ENCODE data around the gene CIBAR2. TPM values are rescaled to one million over a fixed set of nuclear protein-coding genes. Genes with fewer than 3 reads are reported as not detected.

The CIBAR2 gene
- total RNA-seq, 1 experiment from 2014 or later, result not detected

DNA sequence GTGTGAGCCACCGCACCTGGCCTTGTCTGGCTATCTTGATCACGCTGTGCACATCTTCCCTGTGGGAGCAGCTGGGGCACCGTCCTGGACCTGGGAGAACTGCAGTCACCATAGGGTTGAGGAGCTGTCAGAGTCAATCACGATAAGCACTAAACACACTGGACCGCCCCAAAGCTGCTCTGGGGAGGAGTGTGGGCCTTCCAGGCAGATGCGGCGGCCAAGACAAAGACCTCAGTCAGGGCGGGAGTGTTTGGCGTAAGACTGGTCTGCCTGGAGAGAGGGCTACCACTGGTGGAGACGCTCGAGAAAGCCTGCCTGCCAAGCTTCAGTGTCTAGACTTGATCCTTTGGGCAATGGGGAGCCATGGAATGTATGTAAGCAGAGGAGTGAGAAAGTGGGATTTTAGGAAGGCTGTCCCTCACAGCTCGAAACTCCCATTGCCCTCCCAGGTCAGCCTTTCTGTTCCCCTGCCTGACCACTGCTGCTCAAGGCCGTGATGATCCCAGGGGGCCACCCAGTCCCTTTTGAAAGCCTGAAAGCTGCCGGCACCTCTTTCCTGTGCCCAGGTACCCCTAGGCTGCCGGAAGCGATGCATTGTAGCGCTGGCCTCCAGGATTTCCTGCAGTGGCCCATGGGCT, 29.3 kb upstream of the CIBAR2 start:
- no peaks in the 10 kb centered on the region for H3K9me2 ChIP-seq (replicated peaks; ENCODE audit: insufficient read depth, low read length)
- H3K4me1 ChIP-seq (ENCODE audit: low read length), result no peaks in the 10 kb centered on the region
- H2AFZ ChIP-seq (ENCODE audit: low read length), result no peak overlapping the region
- H3K79me2 ChIP-seq (ENCODE audit: low read length), result no peaks in the 10 kb centered on the region
- H4K20me1 ChIP-seq (ENCODE audit: insufficient read depth, low read depth, low read length), result no peaks in the 10 kb centered on the region
- no peak overlapping the region for H3K27ac ChIP-seq (ENCODE audit: low read length)
- H3K4me2 ChIP-seq (ENCODE audit: low read depth, low read length, poor library complexity, severe bottlenecking), result no peak overlapping the region
- H3K27me3 ChIP-seq (ENCODE audit: low read length), result no peaks in the 10 kb centered on the region
- no peaks in the 10 kb centered on the region for H3K9me3 ChIP-seq (ENCODE audit: low read length)
- H3K36me3 ChIP-seq (ENCODE audit: insufficient read depth, low read length), result no peaks in the 10 kb centered on the region
- H3K9ac ChIP-seq (ENCODE audit: low read length), result no peak overlapping the region
- peak; percentile 34 for DNase-seq
- H3K4me3 ChIP-seq (ENCODE audit: low read length), result no peak overlapping the region

DNA sequence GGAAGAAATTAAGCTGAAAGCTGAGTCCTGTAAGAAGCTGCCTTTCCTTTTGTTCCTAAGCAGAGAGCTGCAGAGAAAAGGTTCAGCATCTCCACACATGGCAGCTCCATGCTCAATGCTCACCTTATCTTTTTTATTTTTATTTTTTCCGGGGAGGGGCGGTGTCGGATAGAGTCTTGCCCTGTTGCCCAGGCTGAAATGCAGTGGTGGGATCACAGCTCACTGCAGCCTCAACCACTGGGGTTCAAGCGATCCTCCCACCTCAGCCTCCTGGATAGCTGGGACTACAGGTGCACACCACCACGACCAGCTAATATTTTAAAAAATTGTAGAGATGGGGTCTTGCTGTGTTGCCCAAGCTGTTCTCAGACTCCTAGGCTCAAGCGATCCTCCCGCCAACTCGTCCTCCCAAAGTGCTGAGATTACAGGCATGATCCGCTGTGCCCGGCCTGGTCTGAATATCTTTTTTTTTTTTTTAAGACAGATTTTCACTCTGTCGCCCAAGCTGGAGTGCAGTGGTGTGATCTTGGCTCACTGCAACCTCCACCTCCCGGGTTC, 28.3 kb upstream of the CIBAR2 start:
- H3K79me2 ChIP-seq (ENCODE audit: low read length), result no peaks in the 10 kb centered on the region

DNA sequence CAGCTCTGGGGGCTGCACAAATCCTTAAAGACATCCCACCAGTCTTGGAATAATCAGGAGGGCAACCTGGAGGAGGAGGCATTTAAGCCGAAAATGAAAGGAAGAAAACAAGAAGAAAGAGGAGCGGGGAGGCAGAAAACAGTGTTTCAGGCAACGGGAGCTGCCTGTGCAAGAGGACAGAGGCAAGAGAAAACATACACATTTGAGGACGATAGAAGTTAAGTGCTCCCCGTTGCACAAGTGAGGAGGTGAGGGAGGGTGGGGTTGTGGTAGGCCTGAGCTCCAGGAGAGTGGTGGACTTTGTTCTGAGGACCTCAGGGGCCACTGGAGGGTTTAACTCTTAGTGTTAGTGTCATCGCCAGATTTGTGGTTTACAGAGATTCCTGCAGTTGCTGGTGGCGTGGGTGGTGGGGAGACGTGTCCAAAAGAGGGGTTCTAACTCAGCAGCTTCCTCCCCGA, 27.6 kb upstream of the CIBAR2 start:
- Histone ChIP-seq H3K4me3 (ENCODE audit: low read length) (no peak overlapping the region), H3K27me3 (ENCODE audit: low read length) (no peaks in the 10 kb centered on the region), H3K9me3 (ENCODE audit: low read length) (no peaks in the 10 kb centered on the region), H3K9me2 (replicated peaks; ENCODE audit: insufficient read depth, low read length) (no peaks in the 10 kb centered on the region), H3K27ac (ENCODE audit: low read length) (no peak overlapping the region), H3K4me2 (ENCODE audit: low read depth, low read length, poor library complexity, severe bottlenecking) (no peak overlapping the region), H3K9ac (ENCODE audit: low read length) (no peak overlapping the region), H4K20me1 (ENCODE audit: insufficient read depth, low read depth, low read length) (no peaks in the 10 kb centered on the region), H3K36me3 (ENCODE audit: insufficient read depth, low read length) (no peaks in the 10 kb centered on the region), H3K4me1 (ENCODE audit: low read length) (no peaks in the 10 kb centered on the region), H3K79me2 (ENCODE audit: low read length) (no peaks in the 10 kb centered on the region), H2AFZ (ENCODE audit: low read length) (no peak overlapping the region)
- DNase-seq, result peak; percentile 34

More for the DNA sequence above, 28.3 kb upstream of the CIBAR2 start:
- no peaks in the 10 kb centered on the region for H3K4me1 ChIP-seq (ENCODE audit: low read length)
- no peak overlapping the region for H3K4me2 ChIP-seq (ENCODE audit: low read depth, low read length, poor library complexity, severe bottlenecking)
- no peak overlapping the region for H3K4me3 ChIP-seq (ENCODE audit: low read length)
- H2AFZ ChIP-seq (ENCODE audit: low read length), result no peak overlapping the region
- H3K9ac ChIP-seq (ENCODE audit: low read length), result no peak overlapping the region
- no peaks in the 10 kb centered on the region for H4K20me1 ChIP-seq (ENCODE audit: insufficient read depth, low read depth, low read length)
- no peaks in the 10 kb centered on the region for H3K36me3 ChIP-seq (ENCODE audit: insufficient read depth, low read length)
- no peaks in the 10 kb centered on the region for H3K9me3 ChIP-seq (ENCODE audit: low read length)
- no peak for DNase-seq
- H3K27ac ChIP-seq (ENCODE audit: low read length), result no peak overlapping the region
- no peaks in the 10 kb centered on the region for H3K27me3 ChIP-seq (ENCODE audit: low read length)
- no peaks in the 10 kb centered on the region for H3K9me2 ChIP-seq (replicated peaks; ENCODE audit: insufficient read depth, low read length)

DNA sequence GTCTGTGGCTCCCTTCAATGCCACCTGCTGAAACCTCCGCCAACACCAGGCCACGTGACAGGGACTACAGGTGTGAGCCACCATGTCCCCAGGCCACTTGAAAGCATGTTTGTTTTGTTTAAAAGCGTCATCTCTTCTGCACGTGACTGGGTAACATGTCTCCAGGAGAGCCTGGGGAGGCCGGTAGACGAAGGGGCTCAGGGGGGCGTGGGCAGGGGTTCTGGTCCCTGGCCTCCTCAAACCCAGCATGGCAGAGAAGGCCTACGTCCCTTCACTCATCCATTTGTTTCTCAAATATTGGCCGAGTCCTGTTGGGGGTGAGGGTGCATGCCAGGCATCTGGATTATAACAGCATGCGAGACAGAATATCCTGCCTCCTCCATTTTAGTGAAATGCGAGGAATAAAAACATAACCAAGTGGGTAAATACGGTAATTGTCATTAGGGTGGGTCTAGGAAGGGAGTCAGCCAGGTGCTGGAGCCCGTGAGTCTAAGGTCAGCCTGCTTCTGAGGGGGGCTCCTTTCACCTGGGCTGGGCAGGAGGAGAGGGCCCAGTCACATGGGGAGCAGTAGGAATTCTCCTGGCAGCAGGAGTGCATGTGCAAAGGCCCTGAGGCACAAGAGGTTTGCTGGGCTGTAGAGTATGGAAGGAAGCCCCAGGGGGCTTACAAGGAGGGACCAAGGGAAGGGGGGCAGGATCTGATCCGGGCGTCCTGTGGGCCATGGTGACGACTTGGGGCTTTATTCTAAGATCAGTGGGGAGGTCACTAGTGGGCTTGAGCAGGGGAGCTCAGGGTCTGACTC, 26.8 kb upstream of the CIBAR2 start:
- Histone ChIP-seq H3K4me3 (ENCODE audit: low read length) (no peak overlapping the region), H3K9me2 (replicated peaks; ENCODE audit: insufficient read depth, low read length) (no peaks in the 10 kb centered on the region), H4K20me1 (ENCODE audit: insufficient read depth, low read depth, low read length) (no peaks in the 10 kb centered on the region), H3K79me2 (ENCODE audit: low read length) (no peaks in the 10 kb centered on the region), H2AFZ (ENCODE audit: low read length) (no peak overlapping the region), H3K9me3 (ENCODE audit: low read length) (no peaks in the 10 kb centered on the region), H3K9ac (ENCODE audit: low read length) (no peak overlapping the region), H3K36me3 (ENCODE audit: insufficient read depth, low read length) (no peaks in the 10 kb centered on the region), H3K4me2 (ENCODE audit: low read depth, low read length, poor library complexity, severe bottlenecking) (no peak overlapping the region), H3K27ac (ENCODE audit: low read length) (no peak overlapping the region), H3K4me1 (ENCODE audit: low read length) (no peaks in the 10 kb centered on the region), H3K27me3 (ENCODE audit: low read length) (no peaks in the 10 kb centered on the region)
- peak; percentile 37 for DNase-seq

DNA sequence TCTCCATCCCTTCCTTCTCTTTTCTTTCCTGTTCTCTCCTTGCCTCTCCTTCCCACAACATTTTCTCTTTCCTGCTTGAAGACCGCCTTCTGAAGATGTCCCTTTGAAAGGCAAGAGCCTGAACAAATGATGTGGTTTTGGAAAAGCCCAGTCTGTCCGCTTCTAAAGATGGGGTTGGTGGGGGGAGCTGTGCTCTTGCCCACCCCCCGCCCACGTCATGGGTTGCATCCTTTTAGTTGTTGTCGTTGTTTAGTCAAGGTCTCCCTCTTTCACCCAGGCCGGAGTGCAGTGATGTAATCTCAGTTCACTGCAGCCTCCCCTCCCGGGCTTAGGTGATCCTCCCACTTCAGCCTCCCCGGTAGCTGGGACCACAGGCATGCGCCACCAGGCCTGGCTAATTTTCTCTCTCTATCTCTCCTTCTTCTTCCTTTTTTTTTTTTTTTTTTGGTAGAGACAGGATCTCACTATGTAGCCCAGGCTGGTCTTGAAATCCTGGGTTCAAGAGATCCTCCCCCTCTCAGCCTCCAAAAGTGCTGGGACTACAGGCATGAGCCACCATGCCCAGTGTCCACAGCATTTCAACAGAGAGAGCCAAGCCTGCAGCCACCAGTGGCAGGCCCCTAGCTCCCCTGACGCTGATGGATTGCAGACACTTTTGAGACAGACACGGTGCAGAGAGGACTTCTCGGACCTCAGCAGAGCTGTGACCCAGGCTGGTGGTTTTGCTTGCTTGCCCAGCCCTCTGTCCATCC, 26.0 kb upstream of the CIBAR2 start:
- Histone ChIP-seq H3K4me3 (ENCODE audit: low read length) (no peak overlapping the region), H3K27me3 (ENCODE audit: low read length) (no peaks in the 10 kb centered on the region), H2AFZ (ENCODE audit: low read length) (no peak overlapping the region), H3K4me2 (ENCODE audit: low read depth, low read length, poor library complexity, severe bottlenecking) (no peak overlapping the region), H3K4me1 (ENCODE audit: low read length) (no peaks in the 10 kb centered on the region), H3K79me2 (ENCODE audit: low read length) (no peaks in the 10 kb centered on the region), H3K9me3 (ENCODE audit: low read length) (no peaks in the 10 kb centered on the region), H3K27ac (ENCODE audit: low read length) (no peak overlapping the region), H3K9ac (ENCODE audit: low read length) (no peak overlapping the region), H4K20me1 (ENCODE audit: insufficient read depth, low read depth, low read length) (no peaks in the 10 kb centered on the region), H3K36me3 (ENCODE audit: insufficient read depth, low read length) (no peaks in the 10 kb centered on the region), H3K9me2 (replicated peaks; ENCODE audit: insufficient read depth, low read length) (no peaks in the 10 kb centered on the region)
- DNase-seq, result peak; percentile 17

DNA sequence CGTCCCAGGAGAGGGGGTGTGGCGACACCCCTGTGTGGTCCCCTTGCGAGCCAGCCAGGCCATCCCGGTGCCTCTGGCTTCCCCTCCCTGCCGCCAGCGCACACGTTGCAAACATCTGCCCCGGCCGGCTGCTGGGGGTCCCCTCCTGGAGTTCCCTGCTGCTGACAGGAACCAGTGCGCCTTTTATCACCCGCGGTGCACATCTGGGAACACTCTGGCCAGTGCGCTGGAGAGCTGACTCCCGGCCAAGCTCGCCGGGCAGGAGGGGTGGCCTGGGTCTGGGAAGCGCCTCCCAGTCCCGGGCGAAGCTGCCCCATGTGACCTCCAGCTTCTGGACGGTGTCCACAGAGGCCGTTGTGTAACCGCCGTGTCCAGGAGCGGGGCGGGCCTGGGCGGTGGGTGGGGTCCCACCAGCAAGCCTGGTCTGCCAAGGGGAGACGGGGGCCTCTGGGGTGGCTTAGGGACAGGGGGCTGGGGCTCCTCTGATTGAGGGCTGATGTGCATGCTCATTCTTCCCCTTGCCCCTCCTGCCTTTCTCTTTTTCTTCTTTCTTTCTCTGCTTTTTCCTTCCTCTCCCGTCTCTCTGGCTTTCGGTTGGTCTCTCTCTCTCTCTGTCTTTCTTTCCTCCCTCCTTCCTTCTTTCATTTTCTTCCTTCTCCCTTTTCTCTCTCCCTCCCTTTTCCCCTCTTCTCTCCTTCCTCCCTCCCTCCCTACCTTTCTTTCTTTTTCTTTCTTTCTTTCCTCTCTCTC, 25.2 kb upstream of the CIBAR2 start:
- Histone ChIP-seq H2AFZ (ENCODE audit: low read length) (no peak overlapping the region), H3K27me3 (ENCODE audit: low read length) (no peaks in the 10 kb centered on the region), H3K9me3 (ENCODE audit: low read length) (no peaks in the 10 kb centered on the region), H4K20me1 (ENCODE audit: insufficient read depth, low read depth, low read length) (no peaks in the 10 kb centered on the region), H3K4me3 (ENCODE audit: low read length) (no peak overlapping the region), H3K79me2 (ENCODE audit: low read length) (no peaks in the 10 kb centered on the region), H3K9me2 (replicated peaks; ENCODE audit: insufficient read depth, low read length) (no peaks in the 10 kb centered on the region), H3K27ac (ENCODE audit: low read length) (no peak overlapping the region), H3K36me3 (ENCODE audit: insufficient read depth, low read length) (no peaks in the 10 kb centered on the region), H3K4me2 (ENCODE audit: low read depth, low read length, poor library complexity, severe bottlenecking) (no peak overlapping the region), H3K4me1 (ENCODE audit: low read length) (no peaks in the 10 kb centered on the region), H3K9ac (ENCODE audit: low read length) (no peak overlapping the region)
- peak; percentile 20 for DNase-seq

DNA sequence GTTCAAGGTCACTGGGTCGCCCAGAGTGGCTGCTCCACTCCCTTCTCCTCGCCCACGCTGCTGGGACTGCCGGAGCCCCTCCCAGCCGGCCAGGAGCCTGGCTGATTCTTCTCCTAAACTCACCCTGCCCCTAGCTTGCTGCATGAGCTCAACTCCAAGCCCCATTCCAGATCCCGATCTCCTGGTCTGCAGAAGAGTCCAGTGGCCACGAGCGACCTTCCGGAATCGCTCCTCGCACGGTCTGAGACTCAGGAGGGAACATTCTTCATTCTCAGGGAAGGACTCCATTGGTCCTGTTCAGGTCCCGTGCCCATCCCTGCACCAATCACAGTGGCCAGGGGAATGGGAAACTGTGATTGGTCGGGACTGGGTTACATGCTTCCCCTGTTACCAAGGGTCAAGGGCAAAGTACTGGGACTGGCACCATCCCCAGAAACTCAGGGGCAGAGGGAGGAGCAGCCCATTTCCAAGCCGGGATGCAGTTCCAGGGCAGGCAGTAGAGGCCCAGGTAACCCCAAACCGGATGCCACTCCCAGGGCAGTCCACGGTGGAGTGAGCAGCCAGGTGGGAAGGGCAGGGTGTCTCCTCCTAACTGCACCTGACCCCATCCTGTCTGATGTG, 24.5 kb upstream of the CIBAR2 start:
- Histone ChIP-seq H3K79me2 (ENCODE audit: low read length) (no peaks in the 10 kb centered on the region), H3K4me1 (ENCODE audit: low read length) (no peaks in the 10 kb centered on the region), H3K27me3 (ENCODE audit: low read length) (no peaks in the 10 kb centered on the region), H3K9ac (ENCODE audit: low read length) (no peak overlapping the region), H3K9me3 (ENCODE audit: low read length) (no peaks in the 10 kb centered on the region), H2AFZ (ENCODE audit: low read length) (no peak overlapping the region), H3K9me2 (replicated peaks; ENCODE audit: insufficient read depth, low read length) (no peaks in the 10 kb centered on the region), H3K36me3 (ENCODE audit: insufficient read depth, low read length) (no peaks in the 10 kb centered on the region), H3K27ac (ENCODE audit: low read length) (no peak overlapping the region), H3K4me2 (ENCODE audit: low read depth, low read length, poor library complexity, severe bottlenecking) (no peak overlapping the region), H4K20me1 (ENCODE audit: insufficient read depth, low read depth, low read length) (no peaks in the 10 kb centered on the region), H3K4me3 (ENCODE audit: low read length) (no peak overlapping the region)
- peak; percentile 57 for DNase-seq
